Left ventricle myocardium inferior (tissue), 1 donor: ENCODE data around the gene SORCS1. TPM values are rescaled to one million over a fixed set of nuclear protein-coding genes. Genes with fewer than 3 reads are reported as not detected.
A peak's percentile ranks its signal among the peaks of the same experiment; 100 is the strongest.

ENCODE experiments used
- DNase-seq: peaks from one replicate; pipeline ENCODE4 v3.0.0-alpha.2; 2020
- H3K27ac ChIP-seq: fragments of 200-600 bp; replicated peaks from 2 replicates; pipeline ENCODE4 v1.8.0; 2021
- H3K27me3 ChIP-seq: fragments of 200-600 bp; 2 replicates; pipeline ENCODE4 v1.8.0; 2021; ENCODE audit warnings: low read depth
- H3K36me3 ChIP-seq: fragments of 200-600 bp; 2 replicates; pipeline ENCODE4 v1.8.0; 2021
- H3K4me1 ChIP-seq: fragments of 200-600 bp; 2 replicates; pipeline ENCODE4 v1.8.0; 2021
- H3K4me3 ChIP-seq: fragments of 200-600 bp; 2 replicates; pipeline ENCODE4 v1.8.0; 2021; ENCODE audit warnings: mild to moderate bottlenecking, moderate library complexity
- H3K9me3 ChIP-seq: fragments of 200-600 bp; replicated peaks from 2 replicates; pipeline ENCODE4 v1.8.0; 2021
- intact Hi-C: fragments of 100-400 bp; cut with micrococcal nuclease; formaldehyde crosslinking; loops from one replicate; pipeline ENCODE4 v1.11.0; 2022
- total RNA-seq: library from RNA; stranded (reverse); fragmentation: NEBNext Ultra II Directional; extraction: Animal tissue kit (Norgen Biotek cat#: 25700); gene quantifications from one replicate; pipeline ENCODE4 v1.2.1, GENCODE V29; 2021
- TF ChIP-seq, protein P1 (sequence below): fragments of 200-600 bp; IDR thresholded peaks from 2 replicates; pipeline ENCODE4 v1.8.0; 2021; ENCODE audit warnings: antibody characterized with exemption, mild to moderate bottlenecking, borderline replicate concordance
- donor health status: DM: no; HTN: yes; CAD: no; lungs with severe emphysema.

The SORCS1 gene
- total RNA-seq, 1 donor from 2014 or later = 2.9 TPM

DNA sequence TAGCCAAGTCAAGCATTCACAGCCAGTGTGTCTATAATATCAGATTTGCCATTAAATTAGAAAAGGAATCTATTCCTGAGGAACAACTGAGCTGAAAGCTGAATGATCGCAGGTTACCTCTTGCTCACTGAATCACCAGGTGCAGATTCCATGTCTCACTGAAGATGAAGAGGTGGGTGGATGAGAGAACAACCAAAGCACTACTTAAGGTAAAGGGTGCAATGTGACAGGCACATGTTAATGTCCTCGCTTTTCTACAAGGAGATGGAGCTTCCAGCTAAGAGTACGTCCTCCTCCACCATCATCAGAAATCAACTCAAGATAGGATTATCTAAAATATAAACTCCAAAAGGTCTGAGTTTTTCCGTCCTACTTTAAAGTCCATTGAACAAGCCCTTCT, 4.6 kb downstream of the SORCS1 start:
- no peak for DNase-seq
- Histone ChIP-seq H3K4me3 (no peak overlapping the region), H3K27ac (no peak overlapping the region), H3K27me3 (peaks cover 60% of the 10 kb centered on the region), H3K9me3 (no peaks in the 10 kb centered on the region), H3K4me1 (peaks cover 6% of the 10 kb centered on the region), H3K36me3 (no peaks in the 10 kb centered on the region)
- TF ChIP-seq, protein P1, sequence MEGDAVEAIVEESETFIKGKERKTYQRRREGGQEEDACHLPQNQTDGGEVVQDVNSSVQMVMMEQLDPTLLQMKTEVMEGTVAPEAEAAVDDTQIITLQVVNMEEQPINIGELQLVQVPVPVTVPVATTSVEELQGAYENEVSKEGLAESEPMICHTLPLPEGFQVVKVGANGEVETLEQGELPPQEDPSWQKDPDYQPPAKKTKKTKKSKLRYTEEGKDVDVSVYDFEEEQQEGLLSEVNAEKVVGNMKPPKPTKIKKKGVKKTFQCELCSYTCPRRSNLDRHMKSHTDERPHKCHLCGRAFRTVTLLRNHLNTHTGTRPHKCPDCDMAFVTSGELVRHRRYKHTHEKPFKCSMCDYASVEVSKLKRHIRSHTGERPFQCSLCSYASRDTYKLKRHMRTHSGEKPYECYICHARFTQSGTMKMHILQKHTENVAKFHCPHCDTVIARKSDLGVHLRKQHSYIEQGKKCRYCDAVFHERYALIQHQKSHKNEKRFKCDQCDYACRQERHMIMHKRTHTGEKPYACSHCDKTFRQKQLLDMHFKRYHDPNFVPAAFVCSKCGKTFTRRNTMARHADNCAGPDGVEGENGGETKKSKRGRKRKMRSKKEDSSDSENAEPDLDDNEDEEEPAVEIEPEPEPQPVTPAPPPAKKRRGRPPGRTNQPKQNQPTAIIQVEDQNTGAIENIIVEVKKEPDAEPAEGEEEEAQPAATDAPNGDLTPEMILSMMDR = no peak
- intact Hi-C loops = no loop called here

DNA sequence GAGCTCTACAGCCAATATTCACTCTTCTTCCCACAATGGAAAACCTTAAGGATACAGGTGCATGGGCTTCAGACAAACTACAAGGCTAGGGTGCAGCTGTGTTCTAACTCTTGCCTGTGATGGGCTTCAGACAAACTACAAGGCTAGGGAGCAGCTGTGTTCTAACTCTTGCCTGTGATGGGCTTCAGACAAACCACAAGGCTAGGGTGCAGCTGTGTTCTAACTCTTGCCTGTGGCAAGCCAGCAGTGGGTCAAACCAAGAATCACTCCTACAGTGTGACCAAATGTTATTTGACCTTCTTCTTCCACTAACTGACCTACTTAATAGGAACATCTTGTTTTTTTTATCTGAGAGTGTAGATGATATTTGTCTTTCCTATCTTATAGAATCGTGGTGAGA, 7.4 kb downstream of the SORCS1 start:
- Histone ChIP-seq H3K4me3 (no peak overlapping the region), H3K27me3 (peaks cover 32% of the 10 kb centered on the region), H3K9me3 (peaks cover 8% of the 10 kb centered on the region), H3K27ac (no peak overlapping the region), H3K36me3 (no peaks in the 10 kb centered on the region), H3K4me1 (no peaks in the 10 kb centered on the region)
- TF ChIP-seq, protein P1 = no peak
- no peak for DNase-seq
- intact Hi-C loops = no loop called here

DNA sequence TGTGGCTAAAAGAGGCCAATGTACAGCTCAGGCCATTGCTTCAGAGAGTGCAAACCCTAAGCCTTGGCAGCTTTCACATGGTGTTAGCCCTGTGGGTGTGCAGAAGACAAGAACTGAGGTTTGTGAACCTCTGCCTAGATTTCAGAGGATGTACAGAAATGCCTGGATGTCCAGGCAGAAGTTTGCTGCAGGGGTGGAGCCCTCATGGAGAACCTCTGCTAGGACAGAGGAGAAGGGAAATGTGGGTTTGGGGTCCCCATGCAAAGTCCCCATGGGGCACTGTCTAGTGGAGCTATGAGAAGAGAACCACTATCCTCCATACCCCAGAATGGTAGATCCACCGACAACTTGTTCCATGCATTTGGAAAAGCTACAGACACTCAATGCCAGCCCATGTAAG, 12.4 kb downstream of the SORCS1 start:
- Histone ChIP-seq H3K9me3 (peaks cover 28% of the 10 kb centered on the region), H3K27ac (no peak overlapping the region), H3K4me3 (no peak overlapping the region), H3K36me3 (no peaks in the 10 kb centered on the region), H3K27me3 (peaks cover 5% of the 10 kb centered on the region), H3K4me1 (no peaks in the 10 kb centered on the region)
- intact Hi-C loops = no loop called here
- TF ChIP-seq, protein P1 = no peak
- DNase-seq = no peak

DNA sequence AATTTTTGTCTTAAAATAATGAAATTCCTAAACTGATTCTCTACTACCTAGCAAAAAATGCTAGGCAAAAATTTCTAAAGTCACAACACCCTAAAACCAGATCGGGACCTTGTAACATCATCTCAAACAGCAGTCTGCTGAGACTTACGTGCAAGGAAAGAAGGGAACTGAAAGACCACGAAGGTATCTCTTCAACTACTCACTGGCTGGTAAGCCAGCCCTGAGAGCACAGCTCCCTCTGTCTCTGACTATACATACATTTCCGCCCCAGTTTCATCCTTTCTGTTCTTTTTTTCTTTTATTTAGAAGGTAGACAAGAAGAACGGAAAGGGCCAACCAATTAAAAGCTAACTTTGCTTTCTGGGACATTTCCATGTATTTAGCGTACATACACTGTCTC, 15.6 kb downstream of the SORCS1 start:
- no peak for DNase-seq
- Histone ChIP-seq H3K27ac (no peak overlapping the region), H3K36me3 (no peaks in the 10 kb centered on the region), H3K9me3 (peaks cover 28% of the 10 kb centered on the region), H3K27me3 (peaks cover 8% of the 10 kb centered on the region), H3K4me1 (no peaks in the 10 kb centered on the region), H3K4me3 (no peak overlapping the region)
- intact Hi-C loops = no loop called here
- TF ChIP-seq, protein P1 = no peak

DNA sequence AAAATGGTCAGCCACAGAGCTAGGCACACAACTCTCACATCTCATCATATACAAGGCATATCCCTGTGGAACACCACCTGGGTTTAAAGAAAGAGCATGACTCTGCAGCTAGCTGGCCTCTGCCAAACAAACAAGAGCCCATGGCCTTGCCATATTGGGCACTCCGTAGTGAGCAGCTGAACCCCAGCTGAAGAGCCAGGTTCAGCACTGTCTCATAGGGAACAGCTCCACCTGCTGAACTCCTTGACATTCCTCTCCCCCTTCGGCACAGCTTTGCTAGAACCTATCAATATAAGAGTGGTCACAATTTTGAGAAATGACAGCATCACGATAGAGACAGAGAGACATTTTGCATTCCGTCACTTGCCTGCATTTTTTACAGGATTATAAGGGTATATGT, 20.0 kb downstream of the SORCS1 start:
- no peaks in the 10 kb centered on the region for H3K36me3 ChIP-seq
- no peak for DNase-seq
- no peaks in the 10 kb centered on the region for H3K4me1 ChIP-seq
- peaks cover 8% of the 10 kb centered on the region for H3K27me3 ChIP-seq
- H3K4me3 ChIP-seq = no peak overlapping the region
- no peak overlapping the region for H3K27ac ChIP-seq
- TF ChIP-seq, protein P1 = peak; percentile 31
- H3K9me3 ChIP-seq = no peaks in the 10 kb centered on the region
- intact Hi-C loops = no loop called here
